ENCODE data around the gene PSMB5. TPM values are rescaled to one million over a fixed set of nuclear protein-coding genes. Genes with fewer than 3 reads are reported as not detected.
A peak's percentile ranks its signal among the peaks of the same experiment; 100 is the strongest.

PSMB5 gene
- total and polyA plus RNA-seq, 2 of the 13 experiments (the other 11 are each of a cell fraction or from before 2014, with no cell fraction given) = 705 to 871 TPM

- no peak; the same call in 1 of the 2 replicates for TF ChIP-seq ZNF44 (CRISPR knock-in tag; IDR thresholded peaks at IDR 0.05)
- TF ChIP-seq ZNF782 (CRISPR knock-in tag; IDR thresholded peaks at IDR 0.05; ENCODE audit: borderline replicate concordance) = peak; percentile 26; the same call in 1 of the 2 replicates
- TF ChIP-seq DBP (CRISPR knock-in tag; IDR thresholded peaks at IDR 0.05; ENCODE audit: not compliant biosample characterization) = no peak
- TF ChIP-seq ATF1 (CRISPR knock-in tag; IDR thresholded peaks at IDR 0.05) = no peak
- TF ChIP-seq ZNF331 (CRISPR knock-in tag; IDR thresholded peaks at IDR 0.05) = peak; percentile 91
- no peak for TF ChIP-seq ZNF354B (CRISPR knock-in tag; IDR thresholded peaks at IDR 0.05)
- peak; percentile 88 for TF ChIP-seq ERF (CRISPR knock-in tag; IDR thresholded peaks at IDR 0.05)
- TF ChIP-seq, protein P1, sequence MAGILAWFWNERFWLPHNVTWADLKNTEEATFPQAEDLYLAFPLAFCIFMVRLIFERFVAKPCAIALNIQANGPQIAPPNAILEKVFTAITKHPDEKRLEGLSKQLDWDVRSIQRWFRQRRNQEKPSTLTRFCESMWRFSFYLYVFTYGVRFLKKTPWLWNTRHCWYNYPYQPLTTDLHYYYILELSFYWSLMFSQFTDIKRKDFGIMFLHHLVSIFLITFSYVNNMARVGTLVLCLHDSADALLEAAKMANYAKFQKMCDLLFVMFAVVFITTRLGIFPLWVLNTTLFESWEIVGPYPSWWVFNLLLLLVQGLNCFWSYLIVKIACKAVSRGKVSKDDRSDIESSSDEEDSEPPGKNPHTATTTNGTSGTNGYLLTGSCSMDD (CRISPR knock-in tag; IDR thresholded peaks at IDR 0.05) = no peak
- peak; percentile 63 for TF ChIP-seq RBFOX2 (IDR thresholded peaks at IDR 0.05; ENCODE audit: low read depth, low read length)
- TF ChIP-seq RNF2 (conservative IDR thresholded peaks at IDR 0.05; ENCODE audit: low read depth) = no peak
- TF ChIP-seq ETV5 (CRISPR knock-in tag; IDR thresholded peaks at IDR 0.05; ENCODE audit: borderline replicate concordance) = peak; percentile 57; the same call in 1 of the 2 replicates
- TF ChIP-seq ZNF589 (CRISPR knock-in tag; conservative IDR thresholded peaks at IDR 0.05) = no peak
- TF ChIP-seq ZKSCAN5 (CRISPR knock-in tag; IDR thresholded peaks at IDR 0.05) = no peak; the same call in 1 of the 2 replicates
- peak; percentile 56 for TF ChIP-seq HNRNPLL (IDR thresholded peaks at IDR 0.05; ENCODE audit: low read depth, low read length, poor library complexity, severe bottlenecking)
- TF ChIP-seq, protein P2, sequence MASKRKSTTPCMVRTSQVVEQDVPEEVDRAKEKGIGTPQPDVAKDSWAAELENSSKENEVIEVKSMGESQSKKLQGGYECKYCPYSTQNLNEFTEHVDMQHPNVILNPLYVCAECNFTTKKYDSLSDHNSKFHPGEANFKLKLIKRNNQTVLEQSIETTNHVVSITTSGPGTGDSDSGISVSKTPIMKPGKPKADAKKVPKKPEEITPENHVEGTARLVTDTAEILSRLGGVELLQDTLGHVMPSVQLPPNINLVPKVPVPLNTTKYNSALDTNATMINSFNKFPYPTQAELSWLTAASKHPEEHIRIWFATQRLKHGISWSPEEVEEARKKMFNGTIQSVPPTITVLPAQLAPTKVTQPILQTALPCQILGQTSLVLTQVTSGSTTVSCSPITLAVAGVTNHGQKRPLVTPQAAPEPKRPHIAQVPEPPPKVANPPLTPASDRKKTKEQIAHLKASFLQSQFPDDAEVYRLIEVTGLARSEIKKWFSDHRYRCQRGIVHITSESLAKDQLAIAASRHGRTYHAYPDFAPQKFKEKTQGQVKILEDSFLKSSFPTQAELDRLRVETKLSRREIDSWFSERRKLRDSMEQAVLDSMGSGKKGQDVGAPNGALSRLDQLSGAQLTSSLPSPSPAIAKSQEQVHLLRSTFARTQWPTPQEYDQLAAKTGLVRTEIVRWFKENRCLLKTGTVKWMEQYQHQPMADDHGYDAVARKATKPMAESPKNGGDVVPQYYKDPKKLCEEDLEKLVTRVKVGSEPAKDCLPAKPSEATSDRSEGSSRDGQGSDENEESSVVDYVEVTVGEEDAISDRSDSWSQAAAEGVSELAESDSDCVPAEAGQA (IDR thresholded peaks at IDR 0.05; ENCODE audit: low read depth) = peak; percentile 80; the same call in 1 of the 2 replicates
- TF ChIP-seq, protein P2 (CRISPR knock-in tag; IDR thresholded peaks at IDR 0.05; ENCODE audit: borderline replicate concordance) = no peak
- TF ChIP-seq SKI (IDR thresholded peaks at IDR 0.05; ENCODE audit: partially characterized antibody) = peak; percentile 32
- peak; percentile 91; the same call in 1 of the 2 replicates for TF ChIP-seq ZNF224 (CRISPR knock-in tag; IDR thresholded peaks at IDR 0.05)
- TF ChIP-seq ZNF543 (CRISPR knock-in tag; IDR thresholded peaks at IDR 0.05) = peak; percentile 65; the same call in 1 of the 2 replicates
- peak; percentile 73; the same call in 1 of the 2 replicates for TF ChIP-seq ZNF232 (CRISPR knock-in tag; IDR thresholded peaks at IDR 0.05; ENCODE audit: borderline replicate concordance)
- peak; percentile 97 for TF ChIP-seq MAZ (IDR thresholded peaks at IDR 0.05; ENCODE audit: borderline replicate concordance, low read depth, low read length)
- TF ChIP-seq MAZ (CRISPR knock-in tag; IDR thresholded peaks at IDR 0.05; ENCODE audit: low read depth) = peak; percentile 85
These were observed 36.7 kb upstream of the PSMB5 start (continued) for GRCh38 chr14:23071244-23071920.
